Stomach (tissue), 9 donors: ENCODE data around the gene CASTOR1. TPM values are rescaled to one million over a fixed set of nuclear protein-coding genes. Genes with fewer than 3 reads are reported as not detected.

Experiments
- DNase-seq, 2 donors: peaks; one replicate each; pipeline versions ENCODE4 v3.0.0 to v3.0.0-alpha.2; 2013 to 2019
- H3K27ac ChIP-seq, 5 donors: fragments of 200-600 bp in 4 of 5; sonication (generic) in 4 of 5; one replicate each; pipeline ENCODE4 v1.5.1; 2013 to 2019; ENCODE audit warnings: mild to moderate bottlenecking in 1 of 5, moderate library complexity in 1 of 5
- H3K27me3 ChIP-seq, 3 donors: fragments of 200-600 bp; sonication (generic); one replicate each; pipeline ENCODE4 v1.5.1; 2017 to 2019; ENCODE audit warnings: mixed run types in 1 of 3
- H3K36me3 ChIP-seq, 4 donors: fragments of 200-600 bp; sonication (generic); 1 replicate in 3 of 4; 2 replicates in 1 of 4; pipeline ENCODE4 v1.5.1; 2016 to 2019
- H3K4me1 ChIP-seq, 4 donors: fragments of 200-600 bp; sonication (generic); one replicate each; pipeline ENCODE4 v1.5.1; 2016 to 2019
- H3K4me3 ChIP-seq, 4 donors: fragments of 200-600 bp; sonication (generic) in 3 of 4; one replicate each; pipeline ENCODE4 v1.5.1; 2016 to 2019; ENCODE audit warnings: mild to moderate bottlenecking in 1 of 4
- H3K9me3 ChIP-seq, 4 donors: fragments of 200-600 bp; sonication (generic); one replicate each; pipeline ENCODE4 v1.5.1; 2016 to 2019
- CTCF ChIP-seq, 7 experiments: fragments of 450-650 bp in 4 of 7; fragments of 200-600 bp in 3 of 7; sonication (generic) in 3 of 7; IDR thresholded peaks; one replicate each; pipeline ENCODE4 v1.5.1; 2016 to 2019; ENCODE audit warnings: antibody characterized with exemption in 7 of 7, control low read depth in 2 of 7, mild to moderate bottlenecking in 1 of 7
- EP300 ChIP-seq: sonication (generic); formaldehyde crosslinking; IDR thresholded peaks from one replicate; pipeline ENCODE4 v1.6.1; 2017; ENCODE audit warnings: antibody characterized with exemption
- POLR2A ChIP-seq, 4 donors: fragments of 450-650 bp; IDR thresholded peaks; one replicate each; pipeline ENCODE4 v1.6.1; 2016; ENCODE audit warnings: antibody characterized with exemption in 4 of 4, control low read depth in 2 of 4, mild to moderate bottlenecking in 1 of 4, moderate library complexity in 1 of 4
- POLR2AphosphoS5 ChIP-seq, 3 donors: sonication (generic); formaldehyde crosslinking; IDR thresholded peaks; one replicate each; pipeline ENCODE4 v1.6.1; 2016; ENCODE audit warnings: antibody characterized with exemption in 3 of 3
- WGBS, 5 donors: extraction: QIAGEN DNeasy Blood & Tissue Kit in 3 of 5; methylation state at CpG; one replicate each; pipeline versions ENCODE4 v1.1.5 to v1.1.7; 2013 to 2018; 5-methylcytosine and 5-hydroxymethylcytosine counted together
- intact Hi-C: fragments of 100-400 bp; cut with DNase I; formaldehyde crosslinking; loops from one replicate; pipeline ENCODE4 v1.15.1; 2023; ENCODE audit warnings: low total_unique reads
- polyA plus RNA-seq, 3 donors: library from polyadenylated mRNA; stranded (reverse); fragments of 200-250 nt; gene quantifications; one replicate each; pipeline ENCODE4 v1.2.3, GENCODE V29; 2013
- total RNA-seq, 5 donors: library from RNA; depleted of rRNA; stranded (reverse); fragments of >200 nt; gene quantifications; one replicate each; pipeline versions ENCODE4 v1.1.0 to v1.2.3, GENCODE V29; 2014 to 2016
- donor health status: healthy with polysubstance abuse.
- donor health status: Bipolar disorder and iron deficiency.
- donor health status: healthy.

Gene CASTOR1
- total and polyA plus RNA-seq, 8 donors = 1.2 to 57.8 (median 5.3) TPM

GRCh38 chr22:30247561-30247960 is 41.7 kb downstream of the CASTOR1 start:
- peak overlapping the region in 2 of 5 donors; percentile 24 to 78 for H3K27ac ChIP-seq
- intact Hi-C loops = no loop called here
- no peaks in the 10 kb centered on the region for H3K36me3 ChIP-seq
- H3K4me3 ChIP-seq = peak overlapping the region in 1 of 4 donors; percentile 62
- H3K27me3 ChIP-seq = peaks cover 0 to 58% (median 15%) of the 10 kb centered on the region in 3 donors
- H3K9me3 ChIP-seq = no peaks in the 10 kb centered on the region
- DNase-seq = no peak
- peaks cover 15 to 73% (median 42%) of the 10 kb centered on the region in 4 donors for H3K4me1 ChIP-seq
- TF ChIP-seq POLR2A (IDR thresholded peaks at IDR 0.05) (no peak), CTCF (IDR thresholded peaks at IDR 0.05) (no peak), EP300 (no peak), POLR2AphosphoS5 (IDR thresholded peaks at IDR 0.05) (no peak)
- 78 to 92% (median 87%) methylated on average over 11 of the region's 11 CpGs for WGBS, 5 donors

DNA sequence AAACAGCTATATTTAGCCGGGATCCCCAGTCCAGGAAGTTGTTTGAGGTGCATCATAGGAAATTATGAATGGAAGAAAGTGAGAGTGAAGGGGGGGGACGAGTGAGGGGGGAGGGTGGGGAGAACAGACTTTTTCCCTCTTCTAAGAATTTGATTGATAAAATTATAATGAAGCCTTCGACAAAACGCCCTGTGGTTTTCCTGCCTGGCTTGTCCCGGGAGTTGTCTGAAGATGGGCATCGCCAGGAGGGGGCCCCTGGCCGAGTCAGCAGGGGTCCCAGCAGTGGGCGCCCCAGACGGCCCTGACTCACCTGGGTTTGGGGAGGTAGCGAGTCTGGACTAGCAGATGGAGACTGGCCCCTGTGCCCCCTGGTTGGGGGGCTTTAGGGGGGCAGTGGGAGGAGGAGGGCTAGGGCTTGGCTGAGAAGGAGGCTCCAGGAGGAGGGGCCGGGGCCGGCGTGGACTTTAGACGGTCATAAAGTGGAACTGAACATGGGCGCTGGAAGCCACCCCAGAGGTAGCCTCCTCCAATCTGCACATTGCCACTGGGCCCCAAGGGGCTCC is 42.4 kb downstream of the CASTOR1 start:
- Histone ChIP-seq H3K4me3 (peak overlapping the region; percentile 46 to 62 (median 51)), H3K4me1 (peaks cover 11 to 66% (median 38%) of the 10 kb centered on the region in 4 donors), H3K27ac (peak overlapping the region in 4 of 5 donors; percentile 50 to 78 (median 63)), H3K36me3 (no peaks in the 10 kb centered on the region), H3K9me3 (no peaks in the 10 kb centered on the region), H3K27me3 (peaks cover 0 to 58% (median 15%) of the 10 kb centered on the region in 3 donors)
- TF ChIP-seq CTCF (IDR thresholded peaks at IDR 0.05) (no peak), POLR2AphosphoS5 (IDR thresholded peaks at IDR 0.05) (no peak), EP300 (no peak), POLR2A (IDR thresholded peaks at IDR 0.05) (no peak)
- 22 to 38% (median 25%) methylated on average over 15 of the region's 15 CpGs for WGBS, 5 donors
- peak in 1 of 2 donors; percentile 63 for DNase-seq
- intact Hi-C loops = no loop called here

- peak in 1 of 2 donors; percentile 76 for DNase-seq
- intact Hi-C loops = no loop called here
- H3K4me1 ChIP-seq = peaks cover 11 to 59% (median 36%) of the 10 kb centered on the region in 4 donors
- peak within 1 kb of the TSS; percentile 46 to 62 (median 51) for H3K4me3 ChIP-seq
- H3K27me3 ChIP-seq = peaks cover 0 to 58% (median 15%) of the 10 kb centered on the region in 3 donors
- no peaks in the 10 kb centered on the region for H3K9me3 ChIP-seq
- H3K27ac ChIP-seq = peak within 1 kb of the TSS in 4 of 5 donors; percentile 50 to 78 (median 63)
- H3K36me3 ChIP-seq = no peaks in the 10 kb centered on the region
- WGBS, 5 donors = 1 to 2% (median 2%) methylated on average over 38 to 64 of the region's 64 CpGs
- TF ChIP-seq CTCF (IDR thresholded peaks at IDR 0.05) (peak in 1 of 7 experiments; percentile 13), POLR2AphosphoS5 (IDR thresholded peaks at IDR 0.05) (no peak)
Measured at GRCh38 chr22:30245985-30246813, 43.1 kb downstream of the CASTOR1 start, which contains the start of gene LIF. LIF (minus strand) TSS chr22:30246759; CDS start chr22:30246695, 64 bp downstream.

GRCh38 chr22:30245181-30245984 is 43.9 kb downstream of the CASTOR1 start:
- Histone ChIP-seq H3K4me3 (peak overlapping the region; percentile 46 to 62 (median 51)), H3K27me3 (peaks cover 0 to 58% (median 15%) of the 10 kb centered on the region in 3 donors), H3K27ac (peak overlapping the region in 4 of 5 donors; percentile 50 to 78 (median 63)), H3K36me3 (no peaks in the 10 kb centered on the region), H3K4me1 (peaks cover 7 to 51% (median 34%) of the 10 kb centered on the region in 4 donors), H3K9me3 (no peaks in the 10 kb centered on the region)
- no peak for TF ChIP-seq EP300
- no peak for TF ChIP-seq POLR2AphosphoS5 (IDR thresholded peaks at IDR 0.05)
- no peak for TF ChIP-seq POLR2A (IDR thresholded peaks at IDR 0.05)
- TF ChIP-seq CTCF (IDR thresholded peaks at IDR 0.05) = no peak
- intact Hi-C loops = no loop called here
- DNase-seq = peak in 1 of 2 donors; percentile 60
- WGBS, 5 donors = 44 to 52% (median 49%) methylated on average over 14 to 15 of the region's 15 CpGs
